H1 (cell line): Measurements from ENCODE around the gene SIDT1.

ENCODE experiments used
- ATF3 ChIP-seq: IDR thresholded peaks from 2 replicates; pipeline ENCODE4 v1.6.1; 2011; ENCODE audit warnings: low read depth, mild to moderate bottlenecking, low read length; ENCODE audit not compliant: insufficient read depth
- CHD2 ChIP-seq: IDR thresholded peaks from 2 replicates; pipeline ENCODE4 v1.6.1; 2012; ENCODE audit warnings: low read length, improper control_type of control experiment
- CREB1 ChIP-seq: IDR thresholded peaks from 2 replicates; pipeline ENCODE4 v1.6.1; 2012; ENCODE audit warnings: inconsistent platforms
- CTCF ChIP-seq, 3 experiments: IDR thresholded peaks; 1 replicate in 2 of 3; 2 replicates in 1 of 3; pipeline versions ENCODE4 v1.5.1 to v1.6.1; 2011; ENCODE audit warnings: low read length in 3 of 3, mild to moderate bottlenecking in 3 of 3, inconsistent platforms in 2 of 3, low read depth in 1 of 3, moderate library complexity in 1 of 3; ENCODE audit not compliant: insufficient read depth in 1 of 3; ENCODE audit errors: control extremely low read depth in 1 of 3
- EP300 ChIP-seq, 2 experiments: IDR thresholded peaks; 1 replicate in 1 of 2; 2 replicates in 1 of 2; pipeline ENCODE4 v1.6.1; 2011 to 2012; ENCODE audit warnings: low read depth in 2 of 2, low read length in 2 of 2, mild to moderate bottlenecking in 2 of 2, borderline replicate concordance in 1 of 2, inconsistent platforms in 1 of 2, moderate library complexity in 1 of 2
- GABPA ChIP-seq: IDR thresholded peaks from 2 replicates; pipeline ENCODE4 v1.6.1; 2011; ENCODE audit warnings: mild to moderate bottlenecking, low read length, moderate library complexity, borderline replicate concordance; ENCODE audit not compliant: insufficient read depth
- POLR2A ChIP-seq, 2 experiments: IDR thresholded peaks; 1 replicate in 1 of 2; 2 replicates in 1 of 2; pipeline ENCODE4 v1.6.1; 2011; ENCODE audit warnings: low read depth in 2 of 2, low read length in 2 of 2, mild to moderate bottlenecking in 2 of 2; ENCODE audit errors: control extremely low read depth in 1 of 2
- POLR2AphosphoS5 ChIP-seq: IDR thresholded peaks from 2 replicates; pipeline ENCODE4 v1.6.1; 2011; ENCODE audit warnings: low read depth, low read length
- RAD21 ChIP-seq, 2 experiments: IDR thresholded peaks in 1 of 2; conservative IDR thresholded peaks in 1 of 2; 2 replicates each; pipeline ENCODE4 v1.6.1; 2011; ENCODE audit warnings: low read depth in 2 of 2, low read length in 2 of 2, improper control_type of control experiment in 1 of 2, inconsistent platforms in 1 of 2, mild to moderate bottlenecking in 1 of 2, moderate library complexity in 1 of 2
- RFX5 ChIP-seq: IDR thresholded peaks from 2 replicates; pipeline ENCODE4 v1.6.1; 2011; ENCODE audit warnings: low read depth, low read length, improper control_type of control experiment, borderline replicate concordance
- TCF12 ChIP-seq: IDR thresholded peaks from 2 replicates; pipeline ENCODE4 v1.6.1; 2011; ENCODE audit warnings: low read depth, mild to moderate bottlenecking, low read length
- USF2 ChIP-seq: IDR thresholded peaks from 2 replicates; pipeline ENCODE4 v1.6.1; 2011; ENCODE audit warnings: low read length, improper control_type of control experiment
- ZNF274 ChIP-seq: IDR thresholded peaks from 2 replicates; pipeline ENCODE4 v1.7.0; 2012; ENCODE audit warnings: low read length, borderline replicate concordance; ENCODE audit errors: extremely low read depth

- no peak for TF ChIP-seq CTCF (IDR thresholded peaks at IDR 0.05; ENCODE audit: control extremely low read depth in 1 of 3, insufficient read depth in 1 of 3, low read depth in 1 of 3, low read length in 3 of 3)
- no peak for TF ChIP-seq CHD2
- TF ChIP-seq POLR2A (IDR thresholded peaks at IDR 0.05; ENCODE audit: control extremely low read depth in 1 of 2, low read depth in 2 of 2, low read length in 2 of 2), result no peak
- no peak for TF ChIP-seq POLR2AphosphoS5
- no peak for TF ChIP-seq RAD21 (IDR thresholded peaks at IDR 0.05 in 1 of 2, conservative IDR thresholded peaks at IDR 0.05 in 1 of 2; ENCODE audit: low read depth in 2 of 2, low read length in 2 of 2)
- no peak for TF ChIP-seq EP300 (IDR thresholded peaks at IDR 0.05; ENCODE audit: borderline replicate concordance in 1 of 2, low read depth in 2 of 2, low read length in 2 of 2)
- no peak for TF ChIP-seq ATF3
- TF ChIP-seq ZNF274, result no peak
- TF ChIP-seq USF2, result no peak
- no peak for TF ChIP-seq CREB1
- TF ChIP-seq RFX5, result no peak
- no peak for TF ChIP-seq GABPA
- TF ChIP-seq TCF12, result no peak
These were observed 42.9 kb downstream of the SIDT1 start for GRCh38 chr3:113575206-113575605.
